A549 (cell line): ENCODE results near the gene WNT16. TPM values are rescaled to one million over a fixed set of nuclear protein-coding genes. Genes with fewer than 3 reads are reported as not detected.

Source experiments
- ATAC-seq, 2 experiments: fragments of 200-7000 bp in 1 of 2; fragments of >200 bp in 1 of 2; cut with Nextera tagmentation in 1 of 2; cut with Tn5 transposase in 1 of 2; 3 replicates each; pipeline versions ENCODE4 v1.8.0 to v1.9.1; 2018 to 2020; ENCODE audit warnings: mild to moderate bottlenecking in 1 of 2, moderate library complexity in 1 of 2
- CTCF ChIA-PET: fragments of 300-600 bp; sonication (Branson Sonifier 250); formaldehyde crosslinking; extraction: SDS; loops from one replicate; lab custom pipeline; 2021; ENCODE audit warnings: antibody characterized with exemption, inconsistent platforms; lab: Yijun Ruan, JAX
- POLR2A ChIA-PET: fragments of 350-600 bp; formaldehyde crosslinking; extraction: SDS; loops from one replicate; lab custom pipeline; 2021; ENCODE audit warnings: antibody characterized with exemption, inconsistent platforms; lab: Yijun Ruan, JAX
- DNase-seq, 2 experiments: peaks; one replicate each; pipeline versions ENCODE4 v3.0.0 to v3.0.0-alpha.2; 2011 to 2016; ENCODE audit warnings: low read depth in 1 of 2, low spot score in 1 of 2
- FAIRE-seq: peaks from 2 replicates; lab custom pipeline; 2011; peaks lifted over from hg19 to GRCh38; lab: Jason Lieb, UNC
- H3K27ac ChIP-seq, 2 experiments: fragments of >200 bp; sonication (Bioruptor Twin); formaldehyde crosslinking; 3 replicates each; pipeline ENCODE4 v1.5.1; 2016 to 2017
- H3K4me1 ChIP-seq: fragments of >200 bp; sonication (Bioruptor Twin); formaldehyde crosslinking; 3 replicates; pipeline ENCODE4 v1.6.1; 2016
- H3K4me2 ChIP-seq: fragments of >200 bp; sonication (Bioruptor Twin); formaldehyde crosslinking; 3 replicates; pipeline ENCODE4 v1.6.1; 2016
- H3K4me3 ChIP-seq: fragments of >200 bp; sonication (Bioruptor Twin); formaldehyde crosslinking; 3 replicates; pipeline ENCODE4 v1.5.1; 2016
- H3K9me3 ChIP-seq: fragments of >200 bp; sonication (Bioruptor Twin); formaldehyde crosslinking; 3 replicates; pipeline ENCODE4 v1.6.1; 2016
- CBX2 ChIP-seq: fragments of 200-600 bp; sonication (generic); IDR thresholded peaks from 2 replicates; pipeline ENCODE4 v1.6.1; 2016; ENCODE audit warnings: low read depth, mild to moderate bottlenecking, borderline replicate concordance
- CEBPB ChIP-seq, 2 experiments: fragments of >200 bp in 1 of 2; sonication (Bioruptor Twin) in 1 of 2; formaldehyde crosslinking in 1 of 2; IDR thresholded peaks; 2 replicates each; pipeline ENCODE4 v1.6.1; 2012 to 2016
- CHD2 ChIP-seq: fragments of 150-350 bp; IDR thresholded peaks from 2 replicates; pipeline ENCODE4 v1.6.1; 2014; ENCODE audit warnings: low read length; ENCODE audit not compliant: partially characterized antibody
- CTCF ChIP-seq: fragments of >200 bp; sonication (Bioruptor Twin); formaldehyde crosslinking; IDR thresholded peaks from 3 replicates; pipeline ENCODE4 v1.5.1; 2016
- EHF ChIP-seq: fragments of 250-450 bp; sonication (Bioruptor Pico); IDR thresholded peaks from 2 replicates; pipeline ENCODE4 v1.5.0; 2020; ENCODE audit warnings: mild to moderate bottlenecking
- EHMT2 ChIP-seq: fragments of 200-600 bp; sonication (generic); IDR thresholded peaks from 2 replicates; pipeline ENCODE4 v1.6.1; 2016; ENCODE audit warnings: antibody characterized with exemption, low read depth, mild to moderate bottlenecking, moderate library complexity
- HMGXB4 ChIP-seq: fragments of 250-450 bp; sonication (Bioruptor Pico); IDR thresholded peaks from 2 replicates; pipeline ENCODE4 v1.5.0; 2021; ENCODE audit warnings: mild to moderate bottlenecking, moderate library complexity, borderline replicate concordance
- KDM1A ChIP-seq: fragments of 200-600 bp; sonication (generic); IDR thresholded peaks from 2 replicates; pipeline ENCODE4 v1.6.1; 2016; ENCODE audit warnings: low read depth, mild to moderate bottlenecking
- KDM5A ChIP-seq: fragments of 200-600 bp; sonication (generic); IDR thresholded peaks from 2 replicates; pipeline ENCODE4 v1.6.1; 2016; ENCODE audit warnings: antibody characterized with exemption, mild to moderate bottlenecking
- NFE2L2 ChIP-seq: fragments of 150-350 bp; conservative IDR thresholded peaks from 2 replicates; pipeline ENCODE4 v1.6.1; 2014; ENCODE audit warnings: low read length
- POLR2AphosphoS2 ChIP-seq: conservative IDR thresholded peaks from 2 replicates; pipeline ENCODE4 v1.6.1; 2012; ENCODE audit warnings: low read length, improper control_type of control experiment, inconsistent platforms
- RAD21 ChIP-seq, 2 experiments: fragments of >200 bp in 1 of 2; sonication (Bioruptor Twin) in 1 of 2; formaldehyde crosslinking in 1 of 2; IDR thresholded peaks in 1 of 2; conservative IDR thresholded peaks in 1 of 2; 2 replicates in 1 of 2; 3 replicates in 1 of 2; pipeline ENCODE4 v1.6.1; 2012 to 2018; ENCODE audit warnings: inconsistent platforms in 1 of 2
- RARB ChIP-seq: fragments of 250-450 bp; sonication (Bioruptor Pico); IDR thresholded peaks from 2 replicates; pipeline ENCODE4 v1.8.0; 2021; ENCODE audit warnings: mild to moderate bottlenecking, moderate library complexity
- RFX5 ChIP-seq: fragments of 450-650 bp; IDR thresholded peaks from 2 replicates; pipeline ENCODE4 v1.7.1; 2014; ENCODE audit warnings: antibody characterized with exemption, mild to moderate bottlenecking, moderate library complexity
- SMC3 ChIP-seq: fragments of >200 bp; sonication (Bioruptor Twin); formaldehyde crosslinking; IDR thresholded peaks from 3 replicates; pipeline ENCODE4 v1.6.1; 2018; ENCODE audit warnings: inconsistent platforms
- ZNF302 ChIP-seq: fragments of 250-450 bp; sonication (Bioruptor Pico); IDR thresholded peaks from 2 replicates; pipeline ENCODE4 v1.9.0; 2021; ENCODE audit warnings: inconsistent platforms, mild to moderate bottlenecking, moderate library complexity
- WGBS: methylation state at CpG from one replicate; pipeline ENCODE4 v1.1.6; 2017; ENCODE audit errors: missing lambda C conversion rate; 5-methylcytosine and 5-hydroxymethylcytosine counted together
- polyA plus RNA-seq, 4 experiments: library from polyadenylated mRNA; depleted of rRNA in 3 of 4; stranded (reverse); fragments of >200 nt; fragmentation: RNase III in 1 of 4; extraction: RNeasy Plus Mini Kit Qiagen cat#74134 plus additional on column Dnase treatment in 1 of 4; gene quantifications; 2 replicates in 3 of 4; 3 replicates in 1 of 4; pipeline ENCODE4 v1.2.3, GENCODE V29; 2011 to 2017

WNT16 gene
- polyA plus RNA-seq, 2 of the 4 experiments (the other 2 are of a cell fraction) = not detected

- TF ChIP-seq CTCF = peak; percentile 87
- TF ChIP-seq RAD21 (conservative IDR thresholded peaks at IDR 0.05 in 1 of 2, IDR thresholded peaks at IDR 0.05 in 1 of 2) = peak; percentile 78 to 86
- TF ChIP-seq SMC3 = peak; percentile 78
- TF ChIP-seq CEBPB (IDR thresholded peaks at IDR 0.05) = no peak
- TF ChIP-seq EHF (CRISPR knock-in tag) = no peak
- Histone ChIP-seq H3K4me3 (no peak overlapping the region), H3K9me3 (no peaks in the 10 kb centered on the region), H3K27ac (no peak overlapping the region), H3K4me1 (peaks cover 5% of the 10 kb centered on the region; the same call in 2 of the 3 replicates), H3K4me2 (no peak overlapping the region)
- ATAC-seq (peak in 1 of 2 experiments; percentile 44; a peak in 2 of 6 replicates), DNase-seq (peak; percentile 6 to 34), FAIRE-seq (peak; percentile 54)
- ChIA-PET POLR2A (no interaction called here), CTCF (interaction anchor here (0.7 to 3.1 kb wide), 33 partner anchors 9 to 630 kb away, joined by 3 to 48 read pairs (median 4); partner anchors contain the start of gene FAM3C)
- 11% methylated on average over 2 of the region's 2 CpGs for WGBS
Observed at GRCh38 chr7:121366852-121367431, 38.1 kb downstream of the WNT16 start.

- TF ChIP-seq RFX5 (no peak), EHMT2 (no peak), CHD2 (no peak), KDM5A (no peak), POLR2AphosphoS2 (no peak), CTCF (no peak), KDM1A (no peak), HMGXB4 (CRISPR knock-in tag) (no peak), ZNF302 (CRISPR knock-in tag) (no peak), RARB (no peak), CBX2 (no peak), NFE2L2 (no peak)
- POLR2A ChIA-PET = interaction anchor here (0.7 kb wide), 1 partner anchor 647 kb away, joined by 3 read pairs; no protein-coding TSS in a partner anchor
- 71% methylated on average over 2 of the region's 2 CpGs for WGBS
- FAIRE-seq (no peak), ATAC-seq (peak in 1 of 2 experiments; percentile 36; a peak in 2 of 6 replicates), DNase-seq (peak in 1 of 2 experiments; percentile 5)
- Histone ChIP-seq H3K4me1 (peaks cover 5% of the 10 kb centered on the region; the same call in 2 of the 3 replicates), H3K4me3 (no peak overlapping the region), H3K4me2 (peak overlapping the region; percentile 16; the same call in 1 of the 3 replicates), H3K27ac (no peak overlapping the region), H3K9me3 (no peaks in the 10 kb centered on the region)
- CTCF ChIA-PET = interaction anchor here (0.8 to 1.7 kb wide), 3 partner anchors 27 to 178 kb away, joined by 3 to 9 read pairs (median 4); partner anchors contain the start of gene FAM3C
Observed at GRCh38 chr7:121369462-121369861, 40.7 kb downstream of the WNT16 start.
